Measurements from ENCODE around the gene DMRTB1.

The DMRTB1 gene

GRCh38 chr1:53500204-53501064, 41.2 kb downstream of the DMRTB1 start:
- intact Hi-C loops (cut with micrococcal nuclease), result no loop called here
- Mint-ChIP-seq H3K27ac (no peak overlapping the region), H3K9me3 (no peaks in the 10 kb centered on the region), H3K27me3 (no peaks in the 10 kb centered on the region), H3K4me1 (ENCODE audit: low read depth) (no peaks in the 10 kb centered on the region), H3K36me3 (ENCODE audit: low read depth) (no peaks in the 10 kb centered on the region), H3K4me3 (no peak overlapping the region)

DNA sequence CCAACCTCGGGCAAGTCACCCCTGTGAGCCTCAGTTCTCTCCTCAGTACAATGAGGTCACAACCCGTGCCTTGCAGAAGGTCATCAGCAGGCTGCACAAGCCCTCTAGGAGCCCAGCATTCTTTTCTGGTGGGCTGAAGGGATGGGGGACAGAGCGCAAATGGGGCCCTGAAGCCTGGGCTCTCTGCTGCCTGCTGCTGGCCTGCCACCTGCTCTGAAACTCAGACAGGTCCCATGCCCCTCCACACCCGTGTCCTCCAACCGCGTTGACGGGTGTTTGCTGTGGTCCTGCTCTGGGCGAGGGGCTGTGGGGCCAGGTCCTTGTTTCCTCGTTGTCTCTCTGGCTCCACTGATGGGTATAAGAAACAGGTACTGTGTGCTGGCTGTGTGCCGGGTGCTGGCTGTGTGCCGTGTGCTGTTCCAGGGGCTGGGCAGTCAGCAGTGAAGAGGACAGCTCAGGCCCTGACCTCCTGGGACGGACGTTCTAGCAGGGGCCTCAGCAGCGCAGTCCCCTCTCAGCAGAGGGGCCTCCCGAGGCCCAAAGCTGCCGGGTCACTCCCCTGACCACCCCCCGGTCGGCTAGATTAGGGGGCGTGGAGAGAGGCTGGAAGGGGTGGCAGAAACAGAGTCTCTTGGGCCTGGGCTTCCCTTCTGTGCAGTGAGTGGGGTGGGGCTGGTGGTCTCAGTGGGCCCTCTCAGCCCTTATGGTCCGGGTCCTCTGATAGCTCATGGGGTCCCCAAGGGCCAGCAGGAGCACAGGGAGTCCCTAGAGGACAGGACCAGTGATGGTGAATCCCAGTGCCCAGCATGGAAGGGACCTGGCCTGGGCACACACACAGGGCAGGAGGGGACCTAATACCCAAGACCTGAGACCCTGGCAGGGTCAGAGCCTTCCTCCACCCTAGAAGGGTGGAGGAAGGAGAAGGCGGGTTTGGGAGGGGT, 42.1 kb downstream of the DMRTB1 start:
- Mint-ChIP-seq H3K4me3 (no peak overlapping the region), H3K36me3 (ENCODE audit: low read depth) (no peaks in the 10 kb centered on the region), H3K4me1 (ENCODE audit: low read depth) (no peaks in the 10 kb centered on the region), H3K9me3 (no peaks in the 10 kb centered on the region), H3K27ac (no peak overlapping the region), H3K27me3 (no peaks in the 10 kb centered on the region)
- intact Hi-C loops (cut with micrococcal nuclease), result no loop called here

- no peaks in the 10 kb centered on the region for H3K9me3 Mint-ChIP-seq
- H3K4me3 Mint-ChIP-seq, result no peak overlapping the region
- intact Hi-C loops (cut with micrococcal nuclease), result no loop called here
- no peaks in the 10 kb centered on the region for H3K36me3 Mint-ChIP-seq (ENCODE audit: low read depth)
- no peaks in the 10 kb centered on the region for H3K27me3 Mint-ChIP-seq
- no peak overlapping the region for H3K27ac Mint-ChIP-seq
- H3K4me1 Mint-ChIP-seq (ENCODE audit: low read depth), result no peaks in the 10 kb centered on the region
Measured at GRCh38 chr1:53502641-53503432, 43.6 kb downstream of the DMRTB1 start.

GRCh38 chr1:53503433-53504217, 44.4 kb downstream of the DMRTB1 start:
- Mint-ChIP-seq H3K9me3 (no peaks in the 10 kb centered on the region), H3K36me3 (ENCODE audit: low read depth) (no peaks in the 10 kb centered on the region), H3K27me3 (no peaks in the 10 kb centered on the region), H3K27ac (no peak overlapping the region), H3K4me3 (no peak overlapping the region), H3K4me1 (ENCODE audit: low read depth) (no peaks in the 10 kb centered on the region)
- intact Hi-C loops (cut with micrococcal nuclease), result no loop called here

DNA sequence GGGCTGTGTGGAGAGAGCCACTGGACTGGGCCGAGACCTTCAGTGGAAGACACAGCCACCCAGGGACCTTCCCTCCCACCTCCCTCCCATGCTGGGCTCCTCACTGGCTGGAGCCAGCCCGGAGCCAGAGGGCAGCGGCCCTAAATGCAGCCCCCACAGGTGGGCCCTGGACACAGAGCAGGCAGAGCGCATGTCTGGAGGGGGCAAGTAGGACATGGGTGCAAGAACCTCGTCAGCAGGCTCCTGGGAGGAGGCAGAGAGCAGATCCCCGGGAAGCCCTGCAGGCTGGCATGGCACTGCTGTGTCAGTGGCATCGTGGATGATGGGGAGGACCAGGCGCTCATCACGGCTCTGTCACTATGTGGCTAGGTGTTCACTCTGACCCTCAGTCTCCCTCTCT, 45.7 kb downstream of the DMRTB1 start:
- intact Hi-C loops (cut with micrococcal nuclease), result no loop called here
- H3K4me3 Mint-ChIP-seq, result no peak overlapping the region
- H3K27ac Mint-ChIP-seq, result no peak overlapping the region
- peaks cover 2% of the 10 kb centered on the region for H3K27me3 Mint-ChIP-seq
- H3K4me1 Mint-ChIP-seq (ENCODE audit: low read depth), result peaks cover 8% of the 10 kb centered on the region
- no peaks in the 10 kb centered on the region for H3K9me3 Mint-ChIP-seq
- H3K36me3 Mint-ChIP-seq (ENCODE audit: low read depth), result no peaks in the 10 kb centered on the region

DNA sequence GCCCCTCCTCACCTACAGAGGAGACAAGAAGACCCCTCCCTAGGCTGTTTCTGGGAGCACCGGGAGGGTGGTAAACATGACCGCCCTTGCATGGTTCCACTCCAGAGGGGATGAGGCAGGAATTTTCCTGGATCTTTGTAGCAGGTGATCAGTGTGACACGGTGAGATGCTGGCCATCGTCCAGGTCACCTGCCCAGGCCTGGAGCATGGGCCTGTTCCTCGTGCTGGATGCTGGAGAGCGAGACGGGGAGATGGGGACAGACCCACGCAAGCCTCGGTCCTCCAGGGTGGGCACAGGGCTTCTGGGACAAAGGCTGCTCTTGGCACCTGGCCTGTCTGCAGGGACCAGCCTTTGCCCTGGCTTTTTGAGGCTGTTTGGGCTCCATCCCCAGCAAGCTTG, 46.2 kb downstream of the DMRTB1 start:
- Mint-ChIP-seq H3K27me3 (peaks cover 2% of the 10 kb centered on the region), H3K36me3 (ENCODE audit: low read depth) (no peaks in the 10 kb centered on the region), H3K4me3 (no peak overlapping the region), H3K4me1 (ENCODE audit: low read depth) (peaks cover 8% of the 10 kb centered on the region), H3K27ac (no peak overlapping the region), H3K9me3 (no peaks in the 10 kb centered on the region)
- intact Hi-C loops (cut with micrococcal nuclease), result no loop called here

DNA sequence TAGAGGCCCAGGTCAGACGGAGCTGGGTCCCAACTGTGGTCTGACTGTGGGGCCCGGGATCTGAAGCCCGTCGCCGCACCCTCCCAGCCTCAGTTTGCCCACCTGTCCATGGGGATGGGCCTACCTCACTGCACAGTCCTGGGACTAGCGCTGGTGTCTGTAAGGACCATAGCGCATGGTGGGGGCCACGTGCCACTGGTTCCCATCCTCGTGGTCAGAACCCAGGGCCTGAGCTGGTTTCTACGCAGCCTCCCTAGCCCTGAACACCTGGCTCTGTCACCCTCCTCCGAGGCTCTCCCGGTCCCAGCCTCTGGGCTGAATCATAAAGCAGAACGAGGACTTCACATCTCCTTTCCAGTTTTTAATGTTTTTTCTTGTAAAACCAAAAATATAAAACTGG, 46.7 kb downstream of the DMRTB1 start:
- intact Hi-C loops (cut with micrococcal nuclease), result no loop called here
- Mint-ChIP-seq H3K4me3 (no peak overlapping the region), H3K36me3 (ENCODE audit: low read depth) (no peaks in the 10 kb centered on the region)

DNA sequence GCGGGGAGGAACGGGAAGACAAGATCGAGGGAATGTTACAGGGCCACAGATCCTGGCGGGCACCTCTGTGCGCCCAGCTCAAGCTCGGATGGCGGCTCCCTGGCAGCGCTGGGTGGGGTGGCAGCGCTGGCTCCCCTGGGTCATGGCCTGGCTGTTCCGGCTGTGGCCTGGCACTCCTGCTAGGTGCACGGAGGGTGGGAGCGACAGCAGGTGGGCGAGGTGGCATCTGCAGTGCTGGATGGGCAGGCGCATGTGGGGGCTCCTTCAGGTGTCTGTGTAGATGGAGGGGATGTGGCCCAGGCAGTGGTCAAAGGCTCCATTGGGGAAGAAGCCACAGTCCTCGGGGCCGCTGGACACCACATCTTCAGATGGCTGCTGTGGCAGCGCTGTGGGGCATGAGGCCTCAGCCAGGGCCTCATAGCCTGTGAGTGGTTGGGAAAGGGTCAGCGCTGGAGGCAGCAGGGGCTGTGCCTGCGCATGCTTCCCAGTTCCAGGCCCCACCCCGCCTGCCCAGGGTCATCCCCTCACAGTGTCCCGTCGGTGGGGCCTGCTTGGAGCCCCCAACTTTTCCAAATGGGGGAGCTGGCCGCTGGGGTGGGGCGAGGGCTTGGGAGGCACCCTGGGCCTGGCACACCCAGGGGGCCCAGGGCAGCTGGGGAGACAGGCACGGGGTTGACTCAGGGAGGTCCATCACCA, 47.3 kb downstream of the DMRTB1 start:
- Mint-ChIP-seq H3K9me3 (no peaks in the 10 kb centered on the region), H3K36me3 (ENCODE audit: low read depth) (no peaks in the 10 kb centered on the region), H3K4me3 (no peak overlapping the region), H3K4me1 (ENCODE audit: low read depth) (peaks cover 8% of the 10 kb centered on the region), H3K27ac (no peak overlapping the region), H3K27me3 (peaks cover 2% of the 10 kb centered on the region)
- intact Hi-C loops (cut with micrococcal nuclease), result no loop called here

More for the DNA sequence above, 46.7 kb downstream of the DMRTB1 start:
- peaks cover 2% of the 10 kb centered on the region for H3K27me3 Mint-ChIP-seq
- H3K9me3 Mint-ChIP-seq, result no peaks in the 10 kb centered on the region
- no peak overlapping the region for H3K27ac Mint-ChIP-seq
- H3K4me1 Mint-ChIP-seq (ENCODE audit: low read depth), result peaks cover 8% of the 10 kb centered on the region

- H3K9me3 Mint-ChIP-seq, result no peaks in the 10 kb centered on the region
- H3K27me3 Mint-ChIP-seq, result peaks cover 2% of the 10 kb centered on the region
- no peak overlapping the region for H3K4me3 Mint-ChIP-seq
- intact Hi-C loops (cut with micrococcal nuclease), result no loop called here
- peaks cover 8% of the 10 kb centered on the region for H3K4me1 Mint-ChIP-seq (ENCODE audit: low read depth)
- H3K36me3 Mint-ChIP-seq (ENCODE audit: low read depth), result no peaks in the 10 kb centered on the region
- H3K27ac Mint-ChIP-seq, result no peak overlapping the region
Measured at GRCh38 chr1:53507116-53507820, 48.1 kb downstream of the DMRTB1 start.

DNA sequence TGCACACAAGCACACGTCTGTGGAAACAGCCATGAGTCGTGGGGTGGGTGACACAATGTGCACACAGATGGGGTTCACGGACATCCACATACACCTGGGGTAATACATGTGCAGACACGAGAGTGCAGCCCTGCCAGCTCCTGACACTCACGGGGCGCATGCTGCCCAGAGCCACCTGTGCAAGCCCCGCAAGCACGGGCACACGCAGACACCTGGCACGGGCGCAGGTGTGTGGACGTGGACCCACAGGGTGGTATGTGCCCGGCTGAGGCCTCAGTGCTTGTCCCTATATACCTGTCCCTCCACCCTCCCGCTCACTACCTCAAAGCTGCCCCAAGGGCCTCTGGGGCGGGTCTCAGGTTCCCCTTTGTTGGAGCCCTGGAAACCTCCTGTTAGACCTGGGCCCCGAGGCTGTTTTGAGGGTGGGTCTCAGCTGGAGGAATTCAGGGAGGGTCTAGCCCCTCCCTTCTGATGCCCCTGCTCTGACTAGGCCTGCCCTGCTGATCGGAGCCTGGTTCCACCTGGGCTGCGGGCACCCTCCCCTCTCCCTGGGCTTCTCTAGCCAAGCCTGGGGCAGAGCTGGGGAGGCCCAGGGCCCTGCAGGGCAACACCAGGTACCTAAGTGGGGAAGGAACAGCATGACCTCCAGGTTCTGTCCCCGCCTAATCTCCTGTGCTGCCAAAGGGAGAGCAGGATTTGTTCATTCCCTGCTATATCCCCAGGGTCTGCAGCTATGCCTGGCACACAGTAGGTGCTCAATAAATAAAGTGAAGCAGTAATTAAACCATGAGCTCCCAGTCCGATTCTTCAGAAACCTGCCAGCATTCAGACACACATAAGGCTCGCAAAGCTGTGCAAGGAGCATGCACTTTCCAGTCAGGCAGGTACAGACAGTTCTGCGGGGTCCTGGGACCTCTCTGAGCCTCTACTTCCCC, 49.1 kb downstream of the DMRTB1 start:
- peaks cover 2% of the 10 kb centered on the region for H3K27me3 Mint-ChIP-seq
- H3K27ac Mint-ChIP-seq, result no peak overlapping the region
- H3K4me1 Mint-ChIP-seq (ENCODE audit: low read depth), result peaks cover 8% of the 10 kb centered on the region
- H3K9me3 Mint-ChIP-seq, result no peaks in the 10 kb centered on the region
- no peak overlapping the region for H3K4me3 Mint-ChIP-seq
- intact Hi-C loops (cut with micrococcal nuclease), result no loop called here
- H3K36me3 Mint-ChIP-seq (ENCODE audit: low read depth), result no peaks in the 10 kb centered on the region

DNA sequence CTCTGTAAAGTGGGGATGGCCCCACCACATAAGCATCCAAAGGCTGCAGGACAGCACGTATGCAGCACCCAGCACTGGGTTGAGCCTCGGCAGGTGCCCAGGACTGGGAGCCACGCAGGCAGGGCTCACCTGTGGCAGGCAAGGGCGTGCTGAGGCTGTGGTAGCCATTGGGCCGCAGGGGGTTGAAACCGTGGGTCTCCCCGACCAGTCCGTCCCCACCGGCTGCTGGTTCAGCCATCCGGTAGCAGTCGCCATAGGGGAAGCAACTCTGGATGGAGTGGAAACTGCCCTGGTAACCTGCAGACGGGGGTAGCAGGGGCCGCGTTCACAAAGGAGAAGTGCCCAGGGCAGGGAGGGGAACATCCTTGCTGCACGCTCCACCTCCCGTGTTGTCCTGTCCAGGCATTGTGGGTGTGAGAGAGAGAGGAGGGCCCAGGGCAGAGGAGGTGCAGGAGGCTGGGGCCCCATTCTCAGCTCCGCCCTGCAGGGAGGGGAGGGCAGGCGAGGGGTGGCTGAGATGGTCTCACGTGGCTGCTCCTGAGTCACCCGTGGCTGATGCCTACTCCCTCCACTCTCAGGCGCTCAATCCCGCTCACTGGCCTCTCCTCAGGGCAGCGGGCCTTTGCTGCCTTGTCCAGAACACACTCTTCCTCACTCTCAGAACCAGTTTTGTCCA, 49.9 kb downstream of the DMRTB1 start:
- H3K27me3 Mint-ChIP-seq, result peaks cover 2% of the 10 kb centered on the region
- peaks cover 8% of the 10 kb centered on the region for H3K4me1 Mint-ChIP-seq (ENCODE audit: low read depth)
- H3K36me3 Mint-ChIP-seq (ENCODE audit: low read depth), result no peaks in the 10 kb centered on the region
- no peaks in the 10 kb centered on the region for H3K9me3 Mint-ChIP-seq
- peak overlapping the region; percentile 0 for H3K4me3 Mint-ChIP-seq
- no peak overlapping the region for H3K27ac Mint-ChIP-seq
- intact Hi-C loops (cut with micrococcal nuclease), result no loop called here

All from dendritic cell treated with granulocyte-macrophage colony-stimulating factor and Interleukin-4, amounts not matched to agents 40 ng/mL and 50 ng/mL, for 4 days (primary cell).